ENCODE data around the gene POPDC3.
"Not testable (repeated sequence)": the region's sequence is repeated elsewhere in the genome, so short reads cannot be mapped to it uniquely, and the experiment has no call there.

Gene POPDC3

GRCh38 chr6:105194591-105194990 lies 14.8 kb upstream of the POPDC3 start:
- DNase-seq = no peak

- no peak for DNase-seq
Measured at GRCh38 chr6:105194106-105194505, 14.3 kb upstream of the POPDC3 start.

GRCh38 chr6:105193647-105194046 lies 13.8 kb upstream of the POPDC3 start:
- DNase-seq = no peak

GRCh38 chr6:105192707-105193465 lies 13.1 kb upstream of the POPDC3 start:
- DNase-seq = no peak

GRCh38 chr6:105191351-105191750 lies 11.5 kb upstream of the POPDC3 start:
- DNase-seq = no peak

GRCh38 chr6:105189026-105189820 lies 9.4 kb upstream of the POPDC3 start:
- no peak for DNase-seq

GRCh38 chr6:105188251-105188650 lies 8.4 kb upstream of the POPDC3 start:
- DNase-seq = no peak

GRCh38 chr6:105186576-105186975 lies 6.8 kb upstream of the POPDC3 start:
- no peak for DNase-seq

GRCh38 chr6:105184921-105185320 lies 5.1 kb upstream of the POPDC3 start:
- DNase-seq = no peak

GRCh38 chr6:105181981-105182515 lies 2.2 kb upstream of the POPDC3 start:
- no peak for DNase-seq

GRCh38 chr6:105178636-105179035 lies 1.2 kb downstream of the POPDC3 start:
- DNase-seq = no peak

GRCh38 chr6:105178110-105178509 lies 1.7 kb downstream of the POPDC3 start:
- no peak for DNase-seq

GRCh38 chr6:105177556-105177955 lies 2.3 kb downstream of the POPDC3 start:
- DNase-seq = no peak

GRCh38 chr6:105174512-105174911 lies 5.3 kb downstream of the POPDC3 start:
- DNase-seq = no peak

GRCh38 chr6:105172515-105172914 lies 7.3 kb downstream of the POPDC3 start:
- DNase-seq = not testable (repeated sequence)

- DNase-seq = no peak
Measured at GRCh38 chr6:105170059-105170458, 9.8 kb downstream of the POPDC3 start.

- no peak for DNase-seq
Measured at GRCh38 chr6:105167914-105168313, 11.9 kb downstream of the POPDC3 start.

GRCh38 chr6:105164418-105164817 lies 15.4 kb downstream of the POPDC3 start:
- no peak for DNase-seq

- DNase-seq = no peak
Measured at GRCh38 chr6:105163183-105163582, 16.6 kb downstream of the POPDC3 start.

- DNase-seq = no peak
Measured at GRCh38 chr6:105162377-105162776, 17.4 kb downstream of the POPDC3 start.

GRCh38 chr6:105161421-105161820 lies 18.4 kb downstream of the POPDC3 start:
- no peak for DNase-seq

GRCh38 chr6:105153676-105154075 lies 26.1 kb downstream of the POPDC3 start:
- no peak for DNase-seq

- DNase-seq = no peak
Measured at GRCh38 chr6:105152880-105153279, 26.9 kb downstream of the POPDC3 start.

- no peak for DNase-seq
Measured at GRCh38 chr6:105151644-105152043, 28.2 kb downstream of the POPDC3 start.

All from effector CD8-positive, alpha-beta T cell (primary cell).